Mesenchymal stem cell (in vitro differentiated cells and primary cell): ENCODE results near the gene KPTN.

Experiments used
- DNase-seq: peaks from one replicate; pipeline ENCODE4 v3.0.0-alpha.2; 2013
- H2AFZ ChIP-seq: one replicate; pipeline ENCODE4 v1.6.1; 2013; ENCODE audit warnings: low read depth, mild to moderate bottlenecking, control low read depth, inconsistent platforms, low read length, moderate library complexity
- H2AK5ac ChIP-seq: 2 replicates; pipeline ENCODE4 v1.6.1; 2013; ENCODE audit warnings: low read length, moderate library complexity, mild to moderate bottlenecking, inconsistent platforms; ENCODE audit not compliant: severe bottlenecking
- H2BK120ac ChIP-seq: one replicate; pipeline ENCODE4 v1.6.1; 2013; ENCODE audit warnings: low read depth, mild to moderate bottlenecking, inconsistent platforms, low read length, moderate library complexity
- H2BK12ac ChIP-seq, 2 experiments: one replicate each; pipeline ENCODE4 v1.6.1; 2013; ENCODE audit warnings: inconsistent platforms in 2 of 2, low read length in 2 of 2, mild to moderate bottlenecking in 2 of 2, moderate library complexity in 2 of 2, control low read depth in 1 of 2
- H2BK15ac ChIP-seq: one replicate; pipeline ENCODE4 v1.6.1; 2013; ENCODE audit warnings: mild to moderate bottlenecking, low read depth, inconsistent platforms; ENCODE audit not compliant: poor library complexity, severe bottlenecking
- H2BK5ac ChIP-seq: 2 replicates; pipeline ENCODE4 v1.6.1; 2013; ENCODE audit warnings: low read depth, mild to moderate bottlenecking, low read length, control low read depth, inconsistent platforms; ENCODE audit not compliant: poor library complexity, severe bottlenecking
- H3K14ac ChIP-seq, 2 experiments: one replicate each; pipeline ENCODE4 v1.6.1; 2013; ENCODE audit warnings: inconsistent platforms in 2 of 2, low read length in 2 of 2, control low read depth in 1 of 2, mild to moderate bottlenecking in 1 of 2, moderate library complexity in 1 of 2
- H3K18ac ChIP-seq, 2 experiments: one replicate each; pipeline ENCODE4 v1.6.1; 2013; ENCODE audit warnings: inconsistent platforms in 2 of 2, low read length in 2 of 2, control low read depth in 1 of 2, low read depth in 1 of 2, mild to moderate bottlenecking in 1 of 2
- H3K23ac ChIP-seq, 2 experiments: one replicate each; pipeline ENCODE4 v1.6.1; 2013; ENCODE audit warnings: inconsistent platforms in 2 of 2, low read length in 2 of 2, mild to moderate bottlenecking in 2 of 2, moderate library complexity in 2 of 2, control low read depth in 1 of 2
- H3K27ac ChIP-seq: 2 replicates; pipeline ENCODE4 v1.5.1; 2013; ENCODE audit warnings: mild to moderate bottlenecking, moderate library complexity, low read length, control low read depth, inconsistent platforms; ENCODE audit not compliant: poor library complexity, severe bottlenecking
- H3K27me3 ChIP-seq, 2 experiments: 2 replicates each; pipeline versions ENCODE4 v1.6.1 to v1.7.0; 2013; ENCODE audit warnings: low read length in 2 of 2, mild to moderate bottlenecking in 2 of 2, moderate library complexity in 2 of 2, control low read depth in 1 of 2, inconsistent platforms in 1 of 2; ENCODE audit not compliant: control insufficient read depth in 1 of 2, insufficient read depth in 1 of 2
- H3K36me3 ChIP-seq, 2 experiments: 2 replicates each; pipeline versions ENCODE4 v1.6.1 to v1.7.0; 2013; ENCODE audit warnings: low read length in 2 of 2, control low read depth in 1 of 2, inconsistent platforms in 1 of 2, low read depth in 1 of 2, mild to moderate bottlenecking in 1 of 2; ENCODE audit not compliant: insufficient read depth in 2 of 2, control insufficient read depth in 1 of 2
- H3K4ac ChIP-seq, 2 experiments: one replicate each; pipeline ENCODE4 v1.6.1; 2013; ENCODE audit warnings: inconsistent platforms in 2 of 2, low read length in 2 of 2, mild to moderate bottlenecking in 2 of 2, moderate library complexity in 2 of 2, control low read depth in 1 of 2, low read depth in 1 of 2
- H3K4me1 ChIP-seq: 2 replicates; pipeline ENCODE4 v1.6.1; 2013; ENCODE audit warnings: low read depth, low read length, control low read depth; ENCODE audit not compliant: control insufficient read depth, insufficient read depth
- H3K4me2 ChIP-seq: 2 replicates; pipeline ENCODE4 v1.6.1; 2013; ENCODE audit warnings: low read length, mild to moderate bottlenecking, inconsistent platforms; ENCODE audit not compliant: poor library complexity, severe bottlenecking
- H3K4me3 ChIP-seq, 2 experiments: 2 replicates each; pipeline versions ENCODE4 v1.5.1 to v1.7.0; 2013; ENCODE audit warnings: low read length in 2 of 2, mild to moderate bottlenecking in 2 of 2, control low read depth in 1 of 2, low read depth in 1 of 2; ENCODE audit not compliant: insufficient read depth in 1 of 2
- H3K79me1 ChIP-seq: replicated peaks from 2 replicates; pipeline ENCODE4 v1.6.1; 2013; ENCODE audit warnings: mild to moderate bottlenecking, control low read depth, low read length, inconsistent platforms; ENCODE audit not compliant: poor library complexity, severe bottlenecking
- H3K9ac ChIP-seq: 2 replicates; pipeline ENCODE4 v1.7.0; 2013; ENCODE audit warnings: mild to moderate bottlenecking, low read length, moderate library complexity
- H3K9me3 ChIP-seq: 2 replicates; pipeline ENCODE4 v1.7.0; 2013; ENCODE audit warnings: mild to moderate bottlenecking, low read length; ENCODE audit not compliant: control insufficient read depth
- H4K8ac ChIP-seq: one replicate; pipeline ENCODE4 v1.6.1; 2013; ENCODE audit warnings: inconsistent platforms, mild to moderate bottlenecking, low read length, moderate library complexity
- H4K91ac ChIP-seq: one replicate; pipeline ENCODE4 v1.6.1; 2013; ENCODE audit warnings: mild to moderate bottlenecking, low read length, inconsistent platforms
- WGBS: methylation state at CpG from one replicate; pipeline ENCODE4 v1.1.7; 2013; ENCODE audit warnings: mixed read lengths; 5-methylcytosine and 5-hydroxymethylcytosine counted together

KPTN gene

DNA sequence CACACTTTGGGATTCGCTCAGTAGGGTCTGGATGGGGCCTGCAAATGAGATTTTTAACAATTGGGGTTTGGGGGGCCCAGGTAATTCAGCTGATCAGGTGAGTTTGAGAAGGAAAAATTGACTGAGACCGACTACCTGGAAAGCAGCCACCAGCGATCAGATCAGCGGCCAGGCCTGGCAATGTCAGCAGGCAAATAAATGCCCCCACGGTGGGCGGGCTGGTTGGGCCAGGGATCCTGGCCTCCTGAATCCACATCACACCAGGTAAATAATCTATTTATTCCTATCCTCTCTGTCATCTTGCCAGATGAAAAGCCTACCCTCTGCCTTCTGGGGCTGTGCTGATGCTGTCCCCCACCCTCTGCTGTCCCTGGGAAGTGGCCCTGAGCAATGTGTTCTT is 21.5 kb upstream of the KPTN start:
- H2AK5ac ChIP-seq, result no peak overlapping the region
- H2BK5ac ChIP-seq, result no peak overlapping the region
- H3K4me2 ChIP-seq, result no peak overlapping the region
- H2BK12ac ChIP-seq, result no peak overlapping the region
- no peak overlapping the region for H4K8ac ChIP-seq
- peaks cover 49% of the 10 kb centered on the region in 2 experiments for H3K36me3 ChIP-seq
- H3K79me1 ChIP-seq, result peaks cover 53% of the 10 kb centered on the region
- H3K18ac ChIP-seq, result no peak overlapping the region
- H4K91ac ChIP-seq, result no peak overlapping the region
- H3K27ac ChIP-seq, result no peak overlapping the region
- H2AFZ ChIP-seq, result no peak overlapping the region
- no peak overlapping the region for H3K14ac ChIP-seq
- no peak overlapping the region for H2BK15ac ChIP-seq
- H3K9me3 ChIP-seq, result no peaks in the 10 kb centered on the region
- over 99% methylated on average over 6 of the region's 6 CpGs for WGBS
- peaks cover 10% of the 10 kb centered on the region for H3K4me1 ChIP-seq
- no peaks in the 10 kb centered on the region for H3K27me3 ChIP-seq
- H3K4me3 ChIP-seq, result no peak overlapping the region
- no peak overlapping the region for H2BK120ac ChIP-seq
- no peak overlapping the region for H3K23ac ChIP-seq
- no peak for DNase-seq
- no peak overlapping the region for H3K9ac ChIP-seq
- no peak overlapping the region for H3K4ac ChIP-seq

DNA sequence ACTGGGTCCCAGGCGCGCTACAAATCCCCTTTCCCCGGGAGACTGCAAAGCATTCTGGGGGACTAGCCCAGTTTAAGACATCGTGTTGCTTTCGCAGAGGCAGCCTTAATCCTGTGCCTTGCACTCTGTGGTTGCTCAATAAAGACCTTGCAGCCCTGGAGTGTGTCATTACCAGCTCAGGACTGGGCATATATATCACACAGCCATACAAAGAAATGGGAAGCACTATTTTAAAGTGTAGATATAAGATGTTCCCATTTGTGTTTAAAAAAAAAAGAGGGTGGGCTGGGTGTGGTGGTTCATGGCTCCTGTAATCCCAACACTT is 19.8 kb upstream of the KPTN start:
- H3K4me3 ChIP-seq, result no peak overlapping the region
- peaks cover 62% of the 10 kb centered on the region for H3K79me1 ChIP-seq
- H3K27me3 ChIP-seq, result no peaks in the 10 kb centered on the region
- no peak overlapping the region for H2BK15ac ChIP-seq
- no peak overlapping the region for H3K23ac ChIP-seq
- H3K27ac ChIP-seq, result no peak overlapping the region
- no peak overlapping the region for H3K4ac ChIP-seq
- WGBS, result 79% methylated on average over 5 of the region's 5 CpGs
- no peak overlapping the region for H2BK5ac ChIP-seq
- no peak overlapping the region for H3K14ac ChIP-seq
- H2BK12ac ChIP-seq, result no peak overlapping the region
- peak overlapping the region; percentile 6 for H3K9ac ChIP-seq
- H3K4me2 ChIP-seq, result no peak overlapping the region
- H2AFZ ChIP-seq, result no peak overlapping the region
- H3K18ac ChIP-seq, result no peak overlapping the region
- H3K4me1 ChIP-seq, result peaks cover 10% of the 10 kb centered on the region
- H4K8ac ChIP-seq, result no peak overlapping the region
- H3K36me3 ChIP-seq, result peaks cover 53 to 60% of the 10 kb centered on the region in 2 experiments
- no peak overlapping the region for H2BK120ac ChIP-seq
- H2AK5ac ChIP-seq, result no peak overlapping the region
- no peak overlapping the region for H4K91ac ChIP-seq
- H3K9me3 ChIP-seq, result no peaks in the 10 kb centered on the region
- DNase-seq, result no peak

- H2BK5ac ChIP-seq, result no peak overlapping the region
- H4K8ac ChIP-seq, result no peak overlapping the region
- no peaks in the 10 kb centered on the region for H3K9me3 ChIP-seq
- H2BK12ac ChIP-seq, result no peak overlapping the region
- DNase-seq, result no peak
- H3K9ac ChIP-seq, result peak overlapping the region; percentile 74
- H3K27ac ChIP-seq, result no peak overlapping the region
- H2BK15ac ChIP-seq, result no peak overlapping the region
- no peak overlapping the region for H2AK5ac ChIP-seq
- no peak overlapping the region for H3K18ac ChIP-seq
- no peaks in the 10 kb centered on the region for H3K27me3 ChIP-seq
- H3K4me2 ChIP-seq, result no peak overlapping the region
- H3K79me1 ChIP-seq, result peaks cover 63% of the 10 kb centered on the region
- 100% methylated on average over 7 of the region's 13 CpGs for WGBS
- H3K23ac ChIP-seq, result no peak overlapping the region
- no peak overlapping the region for H3K14ac ChIP-seq
- H3K36me3 ChIP-seq, result peaks cover 58 to 65% of the 10 kb centered on the region in 2 experiments
- H2BK120ac ChIP-seq, result no peak overlapping the region
- no peak overlapping the region for H3K4me3 ChIP-seq
- no peak overlapping the region for H4K91ac ChIP-seq
- no peak overlapping the region for H3K4ac ChIP-seq
- H3K4me1 ChIP-seq, result peaks cover 10% of the 10 kb centered on the region
- no peak overlapping the region for H2AFZ ChIP-seq
These were observed 19.3 kb upstream of the KPTN start for GRCh38 chr19:47503130-47503825.

DNA sequence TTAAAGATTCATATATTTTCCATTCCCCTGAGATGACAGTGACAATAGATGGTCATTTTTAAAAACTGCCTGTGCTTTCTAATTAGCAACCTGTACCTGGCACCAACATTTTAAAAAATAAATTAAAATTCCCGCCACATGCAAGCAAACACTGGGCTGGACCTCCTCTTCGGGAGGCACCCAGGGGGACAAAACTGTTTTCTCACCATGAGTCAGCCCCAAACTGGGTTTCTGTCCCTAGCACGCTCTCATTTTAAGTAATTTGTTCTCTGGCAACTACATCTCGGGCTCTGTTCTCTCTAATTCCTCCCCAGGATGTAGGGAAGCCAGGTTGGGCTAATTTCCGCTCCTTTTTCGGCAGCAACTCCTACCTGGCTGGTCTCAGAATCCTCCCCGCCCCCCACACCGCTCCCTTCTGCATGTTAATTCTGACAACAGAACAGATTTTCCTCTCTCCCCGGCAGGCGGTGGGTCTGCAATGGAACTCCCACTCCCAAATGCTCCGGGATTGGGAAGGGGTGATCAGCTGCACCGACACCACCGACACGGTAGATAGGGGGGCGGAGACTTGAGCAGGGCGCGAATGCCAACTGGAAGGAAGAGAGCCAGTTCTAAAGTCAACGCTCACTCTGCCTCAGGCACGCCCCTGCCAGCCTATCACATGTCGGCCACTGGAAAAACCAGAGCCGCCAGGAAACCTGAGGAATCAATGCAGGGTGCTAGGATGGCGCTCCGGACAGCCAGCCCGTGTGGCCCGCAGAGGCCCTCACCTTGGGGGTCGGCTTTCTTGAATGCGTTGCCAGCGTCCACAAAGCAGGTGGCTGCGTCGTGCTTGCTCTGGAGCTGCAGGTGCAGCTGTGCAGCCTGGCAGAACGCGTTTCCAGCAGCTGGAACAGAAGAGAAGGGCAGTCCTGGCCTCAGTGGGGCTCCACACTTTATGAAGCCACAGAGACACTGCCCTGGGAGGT is 16.1 kb upstream of the KPTN start:
- H3K27me3 ChIP-seq, result no peaks in the 10 kb centered on the region
- no peak overlapping the region for H3K27ac ChIP-seq
- peaks cover 4% of the 10 kb centered on the region for H3K4me1 ChIP-seq
- H2AFZ ChIP-seq, result no peak overlapping the region
- no peak overlapping the region for H2BK15ac ChIP-seq
- no peak overlapping the region for H3K18ac ChIP-seq
- H3K9ac ChIP-seq, result peak overlapping the region; percentile 74
- H3K79me1 ChIP-seq, result peaks cover 73% of the 10 kb centered on the region
- no peak overlapping the region for H2BK12ac ChIP-seq
- no peak overlapping the region for H4K91ac ChIP-seq
- no peak overlapping the region for H2BK5ac ChIP-seq
- no peaks in the 10 kb centered on the region for H3K9me3 ChIP-seq
- no peak for DNase-seq
- H3K4ac ChIP-seq, result no peak overlapping the region
- H3K14ac ChIP-seq, result no peak overlapping the region
- H2AK5ac ChIP-seq, result no peak overlapping the region
- WGBS, result 89% methylated on average over 32 of the region's 32 CpGs
- no peak overlapping the region for H2BK120ac ChIP-seq
- H3K4me3 ChIP-seq, result no peak overlapping the region
- H4K8ac ChIP-seq, result no peak overlapping the region
- no peak overlapping the region for H3K4me2 ChIP-seq
- no peak overlapping the region for H3K23ac ChIP-seq
- peaks cover 77 to 79% of the 10 kb centered on the region in 2 experiments for H3K36me3 ChIP-seq
